ENCODE results near the gene FANCC.

DNA sequence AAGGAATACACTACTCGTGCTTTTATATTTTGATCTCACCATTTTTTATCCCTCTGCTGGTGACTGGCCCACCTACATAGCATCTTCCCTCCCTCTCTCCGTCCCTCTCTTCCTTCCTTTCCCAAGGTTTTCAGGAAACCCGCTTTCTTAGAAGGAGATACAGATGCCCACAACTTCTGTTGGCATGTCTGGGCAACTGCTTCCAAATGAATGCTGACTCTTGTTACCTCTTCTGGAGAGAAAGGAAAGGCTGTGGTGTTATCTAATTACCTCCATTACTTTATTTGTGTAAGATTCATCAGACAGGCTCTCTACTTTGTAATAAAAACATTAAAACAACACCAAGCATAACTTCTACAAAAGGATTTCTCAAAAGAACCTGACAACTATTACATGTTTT, 20.2 kb downstream of the FANCC start:
- TF ChIP-seq YY1 (IDR thresholded peaks at IDR 0.05; ENCODE audit: insufficient read depth, insufficient read length) (no peak), ZNF274 (IDR thresholded peaks at IDR 0.05; ENCODE audit: low read depth, low read length) (no peak)
